Upper lobe of right lung (tissue), 1 donor: Measurements from ENCODE around the gene DHRS2. TPM values are rescaled to one million over a fixed set of nuclear protein-coding genes. Genes with fewer than 3 reads are reported as not detected.

Source experiments
- ATAC-seq: fragments of 200-7000 bp; cut with Tn5 transposase; one replicate; pipeline ENCODE4 v1.9.1; 2020; ENCODE audit warnings: mild to moderate bottlenecking, moderate library complexity
- DNase-seq: peaks from one replicate; pipeline ENCODE4 v3.0.0-alpha.2; 2020
- H3K27ac ChIP-seq: fragments of 200-600 bp; one replicate; pipeline ENCODE4 v1.8.0; 2022
- H3K27me3 ChIP-seq: fragments of 200-600 bp; one replicate; pipeline ENCODE4 v1.8.0; 2022; ENCODE audit warnings: mild to moderate bottlenecking
- H3K36me3 ChIP-seq: fragments of 200-600 bp; one replicate; pipeline ENCODE4 v1.8.0; 2022
- H3K4me1 ChIP-seq: fragments of 200-600 bp; one replicate; pipeline ENCODE4 v1.8.0; 2022
- H3K4me3 ChIP-seq: fragments of 200-600 bp; one replicate; pipeline ENCODE4 v1.8.0; 2022; ENCODE audit warnings: mild to moderate bottlenecking
- H3K9me3 ChIP-seq: fragments of 200-600 bp; one replicate; pipeline ENCODE4 v1.8.0; 2022
- intact Hi-C: fragments of 100-400 bp; cut with DNase I; formaldehyde crosslinking; loops from one replicate; pipeline ENCODE4 v1.11.0; 2022
- total RNA-seq: library from RNA; stranded (reverse); fragmentation: NEBNext Ultra II Directional; extraction: Animal tissue kit (Norgen Biotek cat#: 25700); gene quantifications from one replicate; pipeline ENCODE4 v1.2.1, GENCODE V29; 2021
- TF ChIP-seq, protein P1 (sequence below): fragments of 200-600 bp; IDR thresholded peaks from one replicate; pipeline ENCODE4 v1.8.0; 2022; ENCODE audit warnings: antibody characterized with exemption
- donor health status: DM: no; HTN: yes; CAD: no; lungs with severe emphysema.

Gene DHRS2
- total RNA-seq, 1 donor from 2014 or later = 0.61 TPM

DNA sequence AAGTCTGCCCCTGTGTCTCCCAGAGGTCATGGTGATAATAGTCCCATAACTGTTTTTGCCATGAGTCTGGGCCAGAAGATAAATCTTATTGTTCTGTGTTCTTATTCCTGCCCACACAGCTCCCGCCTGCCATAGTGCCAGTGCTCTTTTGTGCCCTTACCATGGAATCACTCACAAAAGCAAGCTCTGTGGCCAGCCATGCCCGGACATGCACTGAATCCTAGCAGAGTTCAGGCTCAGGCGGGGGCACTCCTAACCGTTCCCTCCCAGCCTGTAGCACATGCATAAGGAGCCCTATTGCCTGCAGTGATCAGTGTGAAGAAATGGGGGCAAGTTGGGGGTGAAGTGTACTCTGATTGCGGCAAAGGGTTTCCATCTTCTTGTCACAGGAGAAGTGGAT, 33.3 kb downstream of the DHRS2 start:
- Histone ChIP-seq H3K27ac (no peak overlapping the region), H3K4me1 (no peaks in the 10 kb centered on the region), H3K9me3 (no peaks in the 10 kb centered on the region), H3K36me3 (no peaks in the 10 kb centered on the region), H3K27me3 (no peaks in the 10 kb centered on the region), H3K4me3 (no peak overlapping the region)
- ATAC-seq (no peak), DNase-seq (no peak)
- TF ChIP-seq, protein P1, sequence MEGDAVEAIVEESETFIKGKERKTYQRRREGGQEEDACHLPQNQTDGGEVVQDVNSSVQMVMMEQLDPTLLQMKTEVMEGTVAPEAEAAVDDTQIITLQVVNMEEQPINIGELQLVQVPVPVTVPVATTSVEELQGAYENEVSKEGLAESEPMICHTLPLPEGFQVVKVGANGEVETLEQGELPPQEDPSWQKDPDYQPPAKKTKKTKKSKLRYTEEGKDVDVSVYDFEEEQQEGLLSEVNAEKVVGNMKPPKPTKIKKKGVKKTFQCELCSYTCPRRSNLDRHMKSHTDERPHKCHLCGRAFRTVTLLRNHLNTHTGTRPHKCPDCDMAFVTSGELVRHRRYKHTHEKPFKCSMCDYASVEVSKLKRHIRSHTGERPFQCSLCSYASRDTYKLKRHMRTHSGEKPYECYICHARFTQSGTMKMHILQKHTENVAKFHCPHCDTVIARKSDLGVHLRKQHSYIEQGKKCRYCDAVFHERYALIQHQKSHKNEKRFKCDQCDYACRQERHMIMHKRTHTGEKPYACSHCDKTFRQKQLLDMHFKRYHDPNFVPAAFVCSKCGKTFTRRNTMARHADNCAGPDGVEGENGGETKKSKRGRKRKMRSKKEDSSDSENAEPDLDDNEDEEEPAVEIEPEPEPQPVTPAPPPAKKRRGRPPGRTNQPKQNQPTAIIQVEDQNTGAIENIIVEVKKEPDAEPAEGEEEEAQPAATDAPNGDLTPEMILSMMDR = no peak
- intact Hi-C loops = no loop called here

DNA sequence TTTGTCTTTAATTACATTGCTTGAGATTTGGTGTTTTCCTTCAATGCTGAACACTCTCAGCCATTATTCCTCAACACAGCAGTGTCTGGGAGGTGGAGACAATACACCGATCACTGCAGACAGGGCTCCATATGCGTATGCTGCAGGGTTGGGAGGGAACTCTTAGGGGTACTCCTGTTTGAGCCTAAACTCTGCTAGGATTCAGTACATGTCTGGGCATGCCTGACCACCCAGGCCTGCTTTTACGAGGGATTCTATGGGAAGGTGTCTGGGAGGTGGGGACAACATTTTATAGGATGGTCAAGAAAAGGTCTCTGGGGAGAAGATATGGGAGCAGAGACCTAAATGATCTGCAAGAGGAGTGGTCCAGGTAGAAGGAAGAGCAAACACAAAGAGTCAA, 34.3 kb downstream of the DHRS2 start:
- no peak overlapping the region for H3K4me3 ChIP-seq
- intact Hi-C loops = no loop called here
- DNase-seq (no peak), ATAC-seq (no peak)
- H3K36me3 ChIP-seq = no peaks in the 10 kb centered on the region
- no peak overlapping the region for H3K27ac ChIP-seq
- H3K9me3 ChIP-seq = no peaks in the 10 kb centered on the region
- no peaks in the 10 kb centered on the region for H3K27me3 ChIP-seq
- TF ChIP-seq, protein P1 = no peak
- no peaks in the 10 kb centered on the region for H3K4me1 ChIP-seq

DNA sequence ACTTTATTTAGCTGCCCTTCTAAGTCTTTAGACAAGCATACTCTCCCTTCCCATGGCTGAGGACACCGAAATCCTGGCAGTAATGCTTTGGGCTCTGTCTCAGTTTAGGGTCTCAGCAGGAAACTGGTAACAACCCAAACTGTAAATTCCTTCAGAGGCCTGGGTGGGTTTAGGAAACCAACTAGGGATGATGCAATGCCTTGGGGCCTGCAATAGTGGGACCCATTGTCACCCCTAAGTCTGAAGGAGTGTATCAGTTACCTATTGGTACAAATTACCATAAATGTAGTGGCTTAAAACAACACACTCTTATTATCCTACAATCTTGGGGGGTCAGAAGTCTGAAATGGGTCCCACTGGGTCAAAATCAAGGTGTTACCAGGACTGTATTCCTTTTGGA, 36.0 kb downstream of the DHRS2 start:
- H3K27ac ChIP-seq = no peak overlapping the region

DNA sequence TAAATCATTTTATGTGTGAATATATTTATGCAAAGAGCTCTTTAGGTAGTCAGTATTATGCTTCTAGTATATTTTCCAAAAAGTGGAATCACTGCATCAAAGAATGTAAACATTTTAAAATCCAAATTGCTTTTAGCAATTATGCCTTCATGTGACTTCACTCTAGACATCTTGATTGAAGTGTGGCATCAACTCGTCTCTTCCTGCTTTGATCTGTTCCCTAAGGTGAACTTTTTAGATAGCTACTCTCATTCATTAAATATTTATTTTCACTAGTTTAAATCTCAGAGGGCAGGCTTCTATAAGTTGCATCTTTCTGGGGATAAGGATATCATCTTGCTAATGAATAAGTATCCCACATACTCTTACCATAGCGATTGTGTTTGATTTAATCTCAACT, 39.2 kb downstream of the DHRS2 start:
- H3K36me3 ChIP-seq = no peaks in the 10 kb centered on the region
- DNase-seq (no peak), ATAC-seq (no peak)
- TF ChIP-seq, protein P1 = no peak
- no peak overlapping the region for H3K27ac ChIP-seq
- no peaks in the 10 kb centered on the region for H3K4me1 ChIP-seq
- intact Hi-C loops = no loop called here
- no peak overlapping the region for H3K4me3 ChIP-seq
- no peaks in the 10 kb centered on the region for H3K9me3 ChIP-seq
- peaks cover 6% of the 10 kb centered on the region for H3K27me3 ChIP-seq

More for the DNA sequence above, 36.0 kb downstream of the DHRS2 start:
- Histone ChIP-seq H3K4me1 (no peaks in the 10 kb centered on the region), H3K4me3 (no peak overlapping the region), H3K36me3 (no peaks in the 10 kb centered on the region), H3K9me3 (no peaks in the 10 kb centered on the region), H3K27me3 (peaks cover 6% of the 10 kb centered on the region)
- intact Hi-C loops = no loop called here
- TF ChIP-seq, protein P1 = no peak
- ATAC-seq (no peak), DNase-seq (no peak)

DNA sequence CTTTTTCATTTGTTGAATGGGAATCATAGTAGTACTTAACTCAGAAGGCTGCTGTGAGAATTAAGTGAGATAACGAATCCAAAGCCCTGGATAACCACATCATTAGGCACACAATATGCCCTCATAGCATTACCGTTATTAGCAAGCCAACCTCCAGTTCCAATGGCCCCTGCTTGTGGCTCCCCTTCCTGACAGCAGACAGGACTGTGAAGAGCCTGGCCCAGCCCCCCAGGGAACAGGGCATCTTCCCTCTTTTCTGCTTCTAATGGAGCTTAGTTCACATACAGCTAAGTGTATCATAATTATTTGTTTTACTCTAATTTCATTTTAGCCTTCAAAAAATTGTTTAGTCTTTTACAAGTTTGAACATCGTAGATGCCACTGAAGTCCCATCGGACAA, 39.7 kb downstream of the DHRS2 start:
- no peak overlapping the region for H3K27ac ChIP-seq
- intact Hi-C loops = no loop called here

More for the DNA sequence above, 39.7 kb downstream of the DHRS2 start:
- H3K36me3 ChIP-seq = no peaks in the 10 kb centered on the region
- no peaks in the 10 kb centered on the region for H3K4me1 ChIP-seq
- H3K9me3 ChIP-seq = no peaks in the 10 kb centered on the region
- ATAC-seq (no peak), DNase-seq (no peak)
- no peak overlapping the region for H3K4me3 ChIP-seq
- peaks cover 6% of the 10 kb centered on the region for H3K27me3 ChIP-seq
- TF ChIP-seq, protein P1 = no peak
